ENCODE data around the gene C19orf47. TPM values are rescaled to one million over a fixed set of nuclear protein-coding genes. Genes with fewer than 3 reads are reported as not detected.
"Not testable (repeated sequence)": the region's sequence is repeated elsewhere in the genome, so short reads cannot be mapped to it uniquely, and the experiment has no call there.

The C19orf47 gene
- total RNA-seq, 2 experiments from 2014 or later: 25.9 to 32.4 TPM

GRCh38 chr19:40383668-40384248, 35.6 kb upstream of the C19orf47 start:
- DNase-seq (no peak), ATAC-seq (no peak)
- H3K36me3 Mint-ChIP-seq: no peaks in the 10 kb centered on the region
- H3K27ac Mint-ChIP-seq: no peak overlapping the region
- no peak overlapping the region for H3K4me3 Mint-ChIP-seq
- no peaks in the 10 kb centered on the region for H3K9me3 Mint-ChIP-seq (ENCODE audit: low read depth)
- peaks cover 7% of the 10 kb centered on the region for H3K4me1 Mint-ChIP-seq
- peaks cover 3% of the 10 kb centered on the region for H3K27me3 Mint-ChIP-seq
- CTCF ChIA-PET: no interaction called here

GRCh38 chr19:40381321-40381720, 33.1 kb upstream of the C19orf47 start:
- peaks cover 3% of the 10 kb centered on the region for H3K27me3 Mint-ChIP-seq
- CTCF ChIA-PET: interaction anchor here (1.8 kb wide), 1 partner anchor 16 kb away, joined by 5 read pairs; no protein-coding TSS in a partner anchor
- H3K4me1 Mint-ChIP-seq: peaks cover 7% of the 10 kb centered on the region
- DNase-seq (no peak), ATAC-seq (no peak)
- H3K9me3 Mint-ChIP-seq (ENCODE audit: low read depth): no peaks in the 10 kb centered on the region
- no peak overlapping the region for H3K4me3 Mint-ChIP-seq
- H3K36me3 Mint-ChIP-seq: no peaks in the 10 kb centered on the region
- H3K27ac Mint-ChIP-seq: no peak overlapping the region

GRCh38 chr19:40380199-40381037, 32.2 kb upstream of the C19orf47 start:
- CTCF ChIA-PET: interaction anchor here (1.3 to 1.8 kb wide), 2 partner anchors 17 to 40 kb away, joined by 3 to 5 read pairs; no protein-coding TSS in a partner anchor
- no peaks in the 10 kb centered on the region for H3K9me3 Mint-ChIP-seq (ENCODE audit: low read depth)
- H3K27ac Mint-ChIP-seq: no peak overlapping the region
- ATAC-seq: no peak
- no peaks in the 10 kb centered on the region for H3K36me3 Mint-ChIP-seq
- H3K4me3 Mint-ChIP-seq: no peak overlapping the region
- peaks cover 7% of the 10 kb centered on the region for H3K4me1 Mint-ChIP-seq
- no peak for DNase-seq
- H3K27me3 Mint-ChIP-seq: peaks cover 3% of the 10 kb centered on the region

DNA sequence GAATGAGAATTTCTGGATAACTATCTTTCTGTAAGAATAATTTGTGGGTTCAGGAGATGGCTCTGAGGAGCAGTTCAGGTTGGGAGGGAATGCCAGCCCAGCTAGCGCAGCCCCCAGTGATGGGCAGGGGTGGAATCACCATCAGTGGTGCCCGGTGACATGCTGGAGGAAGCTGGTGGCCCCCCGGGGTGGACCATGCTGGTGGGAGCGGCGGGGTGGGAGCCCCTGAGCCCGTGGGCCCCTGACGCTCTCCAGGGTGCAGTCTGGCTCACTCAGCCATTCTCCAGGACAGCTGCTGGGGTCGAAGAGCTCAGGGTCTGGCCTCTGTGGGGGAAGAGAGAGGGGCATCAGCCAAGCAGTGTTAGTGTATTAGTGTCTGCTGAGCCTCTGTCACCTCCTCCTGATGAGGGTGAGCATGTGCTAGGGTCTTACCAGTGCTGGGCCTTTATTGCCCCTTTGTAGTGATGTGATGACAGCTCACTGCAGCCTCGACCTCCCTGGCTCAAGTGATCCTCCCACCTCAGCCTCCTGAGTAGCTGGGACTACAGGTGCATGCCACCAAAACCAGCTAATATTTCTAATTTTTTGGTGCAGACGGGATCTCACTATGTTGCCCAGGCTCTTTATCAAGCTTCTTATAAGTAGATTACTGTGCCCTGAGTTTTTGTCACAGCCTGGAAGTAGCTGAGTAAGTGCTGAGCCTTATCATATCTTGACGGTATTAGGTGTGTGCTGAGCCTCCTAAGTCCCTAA, 31.4 kb upstream of the C19orf47 start:
- ATAC-seq: no peak
- DNase-seq: no peak
- Mint-ChIP-seq H3K36me3 (peaks cover under 1% of the 10 kb centered on the region), H3K27ac (no peak overlapping the region), H3K27me3 (no peaks in the 10 kb centered on the region), H3K9me3 (ENCODE audit: low read depth) (no peaks in the 10 kb centered on the region), H3K4me1 (peaks cover 6% of the 10 kb centered on the region), H3K4me3 (no peak overlapping the region)
- CTCF ChIA-PET: interaction anchor here (1.3 to 1.8 kb wide), 2 partner anchors 17 to 41 kb away, joined by 3 to 5 read pairs; no protein-coding TSS in a partner anchor

DNA sequence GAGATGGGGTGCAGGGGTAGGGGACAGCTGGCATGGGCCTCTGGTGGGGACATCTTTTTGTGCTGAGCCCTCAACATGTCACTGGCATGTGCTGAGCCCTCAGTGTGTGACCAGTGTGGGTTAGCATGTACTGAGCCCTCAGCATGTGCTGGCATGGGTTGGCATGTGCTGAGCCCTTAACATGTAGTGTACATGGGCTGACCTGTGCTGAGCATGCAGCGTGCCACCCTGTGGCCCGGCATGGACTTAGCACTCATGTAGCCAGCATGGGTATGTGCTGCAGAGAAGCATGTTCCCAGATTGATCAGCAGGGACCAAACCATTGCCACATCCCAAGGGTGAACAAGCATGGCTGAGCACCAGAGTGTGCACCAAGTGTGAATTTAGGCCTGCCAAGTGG, 30.3 kb upstream of the C19orf47 start:
- no peaks in the 10 kb centered on the region for H3K27me3 Mint-ChIP-seq
- DNase-seq: no peak
- ATAC-seq: no peak
- CTCF ChIA-PET: no interaction called here
- no peak overlapping the region for H3K27ac Mint-ChIP-seq
- H3K36me3 Mint-ChIP-seq: peaks cover 2% of the 10 kb centered on the region
- H3K4me3 Mint-ChIP-seq: no peak overlapping the region
- H3K4me1 Mint-ChIP-seq: peaks cover 12% of the 10 kb centered on the region
- H3K9me3 Mint-ChIP-seq (ENCODE audit: low read depth): no peaks in the 10 kb centered on the region

GRCh38 chr19:40377876-40378385, 29.7 kb upstream of the C19orf47 start:
- no peak overlapping the region for H3K27ac Mint-ChIP-seq
- peaks cover 12% of the 10 kb centered on the region for H3K4me1 Mint-ChIP-seq
- no peaks in the 10 kb centered on the region for H3K9me3 Mint-ChIP-seq (ENCODE audit: low read depth)
- ATAC-seq (no peak), DNase-seq (no peak)
- H3K36me3 Mint-ChIP-seq: peaks cover 2% of the 10 kb centered on the region
- no peak overlapping the region for H3K4me3 Mint-ChIP-seq
- no peaks in the 10 kb centered on the region for H3K27me3 Mint-ChIP-seq
- CTCF ChIA-PET: no interaction called here

DNA sequence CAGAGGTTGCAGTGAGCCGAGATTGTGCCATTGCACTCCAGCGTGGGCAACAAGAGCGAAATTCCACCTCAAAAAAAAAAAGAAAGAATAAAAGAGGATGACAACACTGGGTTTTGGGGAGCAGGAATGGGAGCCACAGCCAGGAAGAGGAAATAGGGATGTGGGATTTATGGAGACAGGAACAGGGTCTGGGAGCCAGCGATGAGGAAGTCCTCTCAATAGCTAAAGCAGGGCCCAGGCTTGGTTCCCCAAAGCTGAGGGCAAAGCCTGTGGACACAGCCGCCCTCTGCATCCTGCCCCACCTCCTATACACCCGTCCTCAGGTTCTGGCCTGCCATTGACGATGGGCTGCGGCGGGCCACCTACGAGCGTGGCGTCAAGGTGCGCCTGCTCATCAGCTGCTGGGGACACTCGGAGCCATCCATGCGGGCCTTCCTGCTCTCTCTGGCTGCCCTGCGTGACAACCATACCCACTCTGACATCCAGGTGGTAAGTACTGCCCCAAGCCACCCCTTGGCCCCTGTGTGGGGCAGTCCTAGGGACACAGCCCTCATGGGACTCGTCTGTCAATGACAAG, 28.2 kb upstream of the C19orf47 start:
- no peak overlapping the region for H3K27ac Mint-ChIP-seq
- H3K27me3 Mint-ChIP-seq: no peaks in the 10 kb centered on the region
- DNase-seq (no peak), ATAC-seq (no peak)
- H3K9me3 Mint-ChIP-seq (ENCODE audit: low read depth): no peaks in the 10 kb centered on the region
- H3K4me1 Mint-ChIP-seq: peaks cover 12% of the 10 kb centered on the region
- peaks cover 2% of the 10 kb centered on the region for H3K36me3 Mint-ChIP-seq
- CTCF ChIA-PET: no interaction called here
- H3K4me3 Mint-ChIP-seq: no peak overlapping the region

DNA sequence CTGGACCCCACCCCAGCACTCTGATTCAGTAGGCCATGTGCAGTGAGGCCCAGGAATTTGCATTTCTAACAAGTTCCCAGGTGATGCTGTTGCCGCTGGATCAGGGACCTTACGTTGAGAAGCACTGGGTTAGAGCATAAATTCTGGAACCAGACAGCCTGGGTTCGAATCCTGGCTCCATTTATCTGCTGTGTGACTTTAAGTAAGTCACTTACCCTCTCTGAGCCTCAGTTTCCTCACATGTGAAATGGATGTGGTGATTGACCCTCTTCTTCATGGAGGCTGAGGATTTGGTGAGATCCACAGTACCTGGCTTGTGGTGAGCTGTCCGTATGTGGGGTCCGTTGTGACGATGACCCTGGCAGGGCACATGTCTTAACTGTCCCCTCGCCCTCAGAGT, 25.9 kb upstream of the C19orf47 start:
- DNase-seq: no peak
- H3K27ac Mint-ChIP-seq: no peak overlapping the region
- CTCF ChIA-PET: no interaction called here
- peaks cover 2% of the 10 kb centered on the region for H3K36me3 Mint-ChIP-seq
- peaks cover 12% of the 10 kb centered on the region for H3K4me1 Mint-ChIP-seq
- no peak overlapping the region for H3K4me3 Mint-ChIP-seq
- no peaks in the 10 kb centered on the region for H3K9me3 Mint-ChIP-seq (ENCODE audit: low read depth)
- no peaks in the 10 kb centered on the region for H3K27me3 Mint-ChIP-seq
- ATAC-seq: no peak

- Mint-ChIP-seq H3K27ac (no peak overlapping the region), H3K27me3 (no peaks in the 10 kb centered on the region), H3K36me3 (peaks cover 4% of the 10 kb centered on the region), H3K9me3 (ENCODE audit: low read depth) (no peaks in the 10 kb centered on the region), H3K4me1 (peaks cover 12% of the 10 kb centered on the region), H3K4me3 (no peak overlapping the region)
- DNase-seq (no peak), ATAC-seq (no peak)
- CTCF ChIA-PET: interaction anchor here (1.1 kb wide), 1 partner anchor 45 kb away, joined by 3 read pairs; no protein-coding TSS in a partner anchor
These were observed 23.6 kb upstream of the C19orf47 start for GRCh38 chr19:40371802-40372122.

GRCh38 chr19:40370997-40371801, 23.0 kb upstream of the C19orf47 start:
- CTCF ChIA-PET: interaction anchor here (1.1 kb wide), 1 partner anchor 44 kb away, joined by 3 read pairs; no protein-coding TSS in a partner anchor
- no peak for ATAC-seq
- H3K9me3 Mint-ChIP-seq (ENCODE audit: low read depth): no peaks in the 10 kb centered on the region

DNA sequence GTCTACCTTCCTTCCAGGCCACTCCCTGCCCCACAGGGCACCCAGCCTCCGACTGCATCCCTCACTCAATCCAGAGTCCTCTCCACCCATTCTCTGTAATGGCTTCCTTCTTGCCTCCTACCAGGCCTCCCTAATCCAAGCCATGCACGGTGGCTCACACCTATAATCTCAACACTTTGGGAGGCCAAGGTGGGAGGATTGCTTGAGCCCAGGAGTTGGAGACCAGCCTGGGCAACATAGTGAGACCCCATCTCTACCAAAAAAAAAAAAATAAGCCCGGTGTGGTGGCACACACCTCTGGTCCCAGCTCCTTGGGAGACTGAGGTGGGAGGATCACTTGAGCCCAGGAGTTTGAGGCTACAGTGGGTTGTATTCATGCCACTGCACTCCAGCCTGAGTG, 22.1 kb upstream of the C19orf47 start:
- H3K9me3 Mint-ChIP-seq (ENCODE audit: low read depth); H3K27ac Mint-ChIP-seq; H3K27me3 Mint-ChIP-seq; DNase-seq; H3K36me3 Mint-ChIP-seq; CTCF ChIA-PET; ATAC-seq; H3K4me3 Mint-ChIP-seq: not testable (repeated sequence)
- peaks cover 15% of the 10 kb centered on the region for H3K4me1 Mint-ChIP-seq

More at GRCh38 chr19:40370997-40371801, 23.0 kb upstream of the C19orf47 start:
- Mint-ChIP-seq H3K4me1 (peaks cover 12% of the 10 kb centered on the region), H3K27me3 (no peaks in the 10 kb centered on the region), H3K27ac (no peak overlapping the region), H3K4me3 (no peak overlapping the region), H3K36me3 (peaks cover 4% of the 10 kb centered on the region)
- DNase-seq: no peak

DNA sequence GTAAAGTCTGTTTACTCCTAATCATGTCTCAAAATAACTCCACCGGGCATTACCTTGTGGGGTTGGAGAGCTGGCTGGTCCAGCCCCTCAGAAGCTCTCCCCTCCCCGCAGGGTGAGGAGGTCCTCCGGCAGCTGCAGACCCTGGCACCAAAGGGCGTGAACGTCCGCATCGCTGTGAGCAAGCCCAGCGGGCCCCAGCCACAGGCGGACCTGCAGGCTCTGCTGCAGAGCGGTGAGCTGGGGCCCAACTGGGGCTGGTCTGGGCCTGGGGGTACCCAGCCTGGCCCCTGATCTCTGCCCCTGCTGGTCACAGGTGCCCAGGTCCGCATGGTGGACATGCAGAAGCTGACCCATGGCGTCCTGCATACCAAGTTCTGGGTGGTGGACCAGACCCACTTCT, 21.6 kb upstream of the C19orf47 start:
- H3K27ac Mint-ChIP-seq: no peak overlapping the region
- H3K4me3 Mint-ChIP-seq: no peak overlapping the region
- DNase-seq: no peak
- H3K36me3 Mint-ChIP-seq: peaks cover 4% of the 10 kb centered on the region
- H3K4me1 Mint-ChIP-seq: peaks cover 15% of the 10 kb centered on the region
- no peaks in the 10 kb centered on the region for H3K9me3 Mint-ChIP-seq (ENCODE audit: low read depth)
- no peaks in the 10 kb centered on the region for H3K27me3 Mint-ChIP-seq
- no peak for ATAC-seq
- CTCF ChIA-PET: no interaction called here

Measured in activated CD8-positive, alpha-beta memory T cell treated with anti-CD3 and anti-CD28 coated beads, Interleukin-2, amount 10 ng/mL, durations not matched to agents 7 days and 5 days (primary cell).